Suppressor macrophage treated with lipopolysaccharide for 4 hours (primary cell): ENCODE results near the gene PAH.
A peak's percentile ranks its signal among the peaks of the same experiment; 100 is the strongest.
"Not testable (repeated sequence)": the region's sequence is repeated elsewhere in the genome, so short reads cannot be mapped to it uniquely, and the experiment has no call there.

Experiments used
- DNase-seq: peaks from one replicate; pipeline ENCODE4 v3.0.0-alpha.2; 2020

PAH gene

DNA sequence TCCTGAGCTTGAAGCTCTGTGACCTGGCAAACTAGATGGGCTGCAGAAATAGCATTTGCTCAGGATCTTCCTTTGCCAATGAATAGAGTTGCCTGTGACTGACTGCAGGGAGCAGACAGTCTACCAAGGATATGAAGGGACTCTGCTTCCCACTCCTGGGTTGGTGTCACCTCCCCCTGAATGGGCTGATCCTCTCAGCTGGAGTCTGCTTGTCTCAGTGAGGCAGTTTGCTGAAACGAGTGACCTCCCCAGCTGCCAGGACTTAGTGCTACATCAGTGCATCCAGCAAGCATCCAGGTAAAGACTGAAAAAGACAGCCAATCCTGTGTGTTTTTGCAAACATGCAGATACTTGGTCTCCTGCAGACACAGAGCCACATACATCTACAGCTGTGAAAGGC lies 28.5 kb downstream of the PAH start:
- DNase-seq = no peak

DNA sequence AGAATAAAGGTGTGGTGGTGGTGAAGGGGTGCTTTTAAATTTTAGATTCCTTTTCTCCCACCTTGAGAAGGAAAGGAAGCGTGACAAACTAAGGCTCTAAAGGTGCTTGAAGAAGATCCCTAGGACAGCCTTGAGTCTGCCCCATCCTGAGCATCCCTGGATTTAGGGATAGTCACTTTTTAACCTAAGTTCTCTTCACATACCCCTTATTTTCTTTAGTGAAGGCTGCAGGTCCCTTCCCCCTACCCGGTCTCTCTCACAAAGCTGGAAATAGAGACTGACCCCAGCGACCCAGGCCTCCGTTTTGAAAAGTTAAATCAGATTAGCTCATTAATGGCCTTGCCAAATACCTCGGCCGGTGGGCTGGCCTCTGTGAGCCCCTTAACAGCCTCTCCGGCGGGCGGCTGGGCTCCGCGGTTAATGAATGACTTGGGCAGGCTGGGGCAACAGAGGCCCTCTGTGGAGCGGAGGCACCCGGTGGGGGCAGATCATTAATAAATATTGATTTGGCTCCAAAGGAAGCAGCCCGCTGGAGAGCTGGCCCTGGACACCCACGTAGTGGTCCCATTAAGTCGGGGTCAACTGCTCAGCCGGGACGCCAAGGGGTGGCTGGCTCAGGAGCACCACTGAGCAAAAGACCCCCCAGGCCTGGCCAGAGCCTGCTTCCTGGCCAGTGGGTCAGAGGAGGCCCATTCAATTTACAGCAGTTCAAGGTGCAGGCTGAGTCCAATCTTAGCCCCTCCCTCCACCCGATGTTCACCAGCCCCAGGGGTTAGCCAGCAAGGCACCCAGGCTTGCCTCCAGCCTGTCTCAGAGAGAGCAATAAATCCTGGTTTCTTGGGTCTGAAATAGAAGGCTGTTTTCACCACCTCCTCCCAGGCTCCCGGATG lies 31.8 kb downstream of the PAH start:
- DNase-seq = no peak

DNA sequence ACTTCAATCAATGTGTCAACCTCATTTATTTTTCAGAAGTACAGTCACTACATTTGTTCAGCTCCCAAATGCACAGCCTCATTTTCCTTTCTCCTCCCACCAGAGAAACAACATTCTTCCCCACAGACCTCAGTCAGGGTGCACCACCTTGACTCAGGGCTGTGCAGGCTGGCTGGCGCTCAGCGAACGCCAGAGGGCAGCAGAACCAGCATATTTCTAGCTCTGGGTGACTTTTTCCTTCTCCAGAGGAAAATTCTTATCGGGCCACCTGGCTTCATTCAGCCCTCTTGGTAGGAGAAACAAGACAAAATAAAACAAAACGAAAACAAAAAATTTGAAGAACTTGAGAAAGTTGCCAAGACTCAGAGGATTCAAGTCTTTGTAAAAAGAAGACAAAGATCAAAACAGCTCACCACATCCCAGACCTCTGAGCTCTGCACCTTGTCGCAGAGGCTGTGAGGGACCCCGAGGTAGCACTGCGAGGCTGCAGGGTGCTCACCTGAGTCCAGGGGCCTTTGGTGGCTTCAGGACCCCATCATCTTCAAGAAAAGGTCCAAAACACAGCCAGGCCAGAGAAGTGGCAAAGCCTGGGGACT lies 33.7 kb downstream of the PAH start:
- peak; percentile 45 for DNase-seq

DNA sequence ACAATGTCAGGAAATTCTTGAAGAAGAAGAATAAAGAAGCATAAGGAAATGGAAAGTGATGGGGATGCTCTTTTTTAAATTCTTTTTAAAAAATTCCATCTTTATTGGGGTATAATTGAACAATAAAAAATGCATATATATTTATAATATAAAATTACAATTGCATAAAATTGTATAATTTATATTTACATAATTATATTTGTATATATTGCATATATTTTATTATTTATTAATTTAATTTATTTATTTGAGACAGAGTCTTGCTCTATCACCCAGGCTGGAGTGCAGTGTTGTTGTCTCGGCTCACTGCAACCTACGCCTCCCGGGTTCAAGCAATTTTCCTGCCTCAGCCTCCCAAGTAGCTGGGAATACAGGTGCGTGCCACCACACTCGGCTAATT lies 36.3 kb downstream of the PAH start:
- DNase-seq = no peak

DNA sequence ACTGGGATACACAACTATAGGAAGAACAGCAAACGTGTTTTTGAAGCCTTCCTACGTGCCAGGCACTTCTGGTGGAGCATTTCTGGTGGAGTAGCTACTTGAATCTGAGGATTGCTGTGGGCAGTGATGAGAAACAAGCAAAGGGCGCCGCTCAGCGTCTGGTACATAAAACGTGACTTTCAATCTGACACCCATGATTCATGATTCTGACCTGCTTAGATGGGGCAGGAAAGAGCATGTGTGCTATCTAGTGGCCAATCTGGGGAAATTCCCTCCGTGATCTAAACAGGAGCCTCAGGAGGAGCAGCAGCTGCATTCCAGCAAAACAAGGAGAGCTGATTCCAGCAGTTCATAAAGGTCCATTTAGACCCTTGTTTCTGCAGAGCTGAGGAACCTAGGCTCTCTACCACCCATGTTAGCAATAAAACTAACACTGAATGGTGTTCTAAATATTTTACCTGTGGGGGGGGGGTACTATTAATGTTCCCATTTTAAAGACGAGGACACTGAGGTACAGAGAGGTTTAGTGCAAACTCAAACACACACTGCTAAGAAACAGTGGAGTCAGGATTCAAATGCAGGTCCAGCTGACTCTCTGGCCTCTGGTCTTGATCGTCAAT lies 37.8 kb downstream of the PAH start:
- DNase-seq = peak; percentile 19

DNA sequence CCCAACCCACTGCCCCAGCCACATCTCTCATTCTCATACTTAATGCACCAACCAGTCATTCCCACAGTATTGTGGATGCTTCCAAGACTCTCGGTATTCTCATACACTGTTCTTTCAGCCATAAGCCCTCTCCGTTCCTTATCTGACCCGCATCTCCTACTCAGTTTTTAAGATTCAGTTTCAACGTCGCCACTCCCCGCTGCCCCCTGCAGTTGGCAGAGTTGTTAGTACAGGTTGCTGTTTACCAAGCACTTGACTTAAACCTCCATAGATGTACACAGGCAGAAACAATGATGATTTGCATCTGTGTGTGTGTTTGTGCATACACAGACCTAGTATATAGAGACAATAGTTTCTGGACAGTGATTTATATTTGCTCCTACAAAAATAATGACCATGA lies 40.2 kb downstream of the PAH start:
- no peak for DNase-seq

DNA sequence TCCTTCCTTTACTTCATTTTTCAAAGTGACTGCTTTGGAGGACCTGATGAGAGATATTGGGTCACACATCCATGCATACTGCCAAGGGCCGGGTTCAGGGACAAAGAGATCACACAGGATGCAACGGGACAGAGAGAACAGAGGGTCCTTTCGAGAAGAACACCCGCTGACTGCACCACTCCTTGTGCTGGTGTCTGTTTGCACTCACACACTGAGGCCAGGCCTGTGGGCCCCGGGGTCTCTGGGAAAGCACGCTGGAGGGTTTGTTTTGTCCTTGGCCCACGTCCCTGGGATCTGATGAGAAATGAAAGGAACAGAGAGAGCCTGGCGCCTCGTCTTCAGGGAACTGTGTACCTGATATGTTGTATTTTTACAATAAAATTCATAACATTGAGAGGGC lies 42.2 kb downstream of the PAH start:
- no peak for DNase-seq

DNA sequence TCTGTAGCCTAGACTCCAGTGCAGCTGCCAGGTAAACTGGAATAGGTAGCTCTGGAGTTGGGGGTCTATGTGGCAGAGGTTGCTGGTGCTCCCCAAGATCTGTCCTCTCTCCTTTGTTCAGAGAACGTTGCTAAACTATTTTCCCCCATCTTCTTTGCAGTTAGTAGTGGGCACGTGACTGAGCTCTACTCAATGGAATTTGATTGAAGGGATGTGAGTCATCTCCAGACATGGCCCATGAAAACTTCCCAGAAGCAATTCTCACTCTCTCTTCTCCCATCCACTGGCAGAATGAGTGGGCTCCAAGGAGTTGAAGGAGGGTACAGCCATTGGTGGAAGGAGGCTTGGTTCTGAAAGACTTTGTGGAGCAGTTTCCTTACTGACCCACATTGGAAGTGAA lies 44.0 kb downstream of the PAH start:
- no peak for DNase-seq

DNA sequence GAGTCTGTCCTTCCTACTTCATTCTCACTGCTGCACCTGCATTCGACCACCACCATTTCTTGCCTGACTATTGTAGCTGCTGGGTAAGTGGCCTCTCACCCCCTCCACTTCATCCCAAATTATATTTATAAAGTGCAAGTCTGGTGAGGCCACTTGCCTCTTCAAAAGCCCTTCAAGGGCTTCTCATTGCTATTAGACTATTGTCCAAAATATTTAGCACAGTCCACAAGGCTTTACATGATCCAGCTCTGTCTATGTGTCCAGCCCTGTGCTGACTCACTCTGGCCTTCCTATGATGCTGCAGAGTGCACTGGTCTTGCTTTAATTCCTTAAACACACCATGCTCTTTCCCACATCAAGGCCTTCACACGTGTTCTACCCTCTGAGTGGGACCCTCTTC lies 46.0 kb downstream of the PAH start:
- no peak for DNase-seq

DNA sequence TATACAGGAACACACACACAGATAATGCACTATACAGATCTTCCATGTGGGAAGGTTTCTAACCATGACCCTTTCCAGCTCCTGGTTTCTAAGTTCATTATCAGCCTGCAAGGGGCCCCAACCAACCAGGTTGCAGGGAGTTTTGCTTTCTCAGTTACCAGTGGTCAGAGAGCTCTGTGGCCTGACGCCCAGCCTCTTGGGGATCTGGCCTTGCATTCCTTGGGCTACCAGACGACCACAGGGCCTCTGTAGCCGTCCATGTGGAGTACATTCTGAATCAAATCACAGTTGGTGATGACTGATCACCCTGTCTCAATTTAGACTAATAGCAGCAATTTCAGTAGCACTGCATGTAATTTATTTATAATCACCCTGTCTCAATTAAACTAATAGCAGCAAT lies 47.5 kb downstream of the PAH start:
- no peak for DNase-seq

DNA sequence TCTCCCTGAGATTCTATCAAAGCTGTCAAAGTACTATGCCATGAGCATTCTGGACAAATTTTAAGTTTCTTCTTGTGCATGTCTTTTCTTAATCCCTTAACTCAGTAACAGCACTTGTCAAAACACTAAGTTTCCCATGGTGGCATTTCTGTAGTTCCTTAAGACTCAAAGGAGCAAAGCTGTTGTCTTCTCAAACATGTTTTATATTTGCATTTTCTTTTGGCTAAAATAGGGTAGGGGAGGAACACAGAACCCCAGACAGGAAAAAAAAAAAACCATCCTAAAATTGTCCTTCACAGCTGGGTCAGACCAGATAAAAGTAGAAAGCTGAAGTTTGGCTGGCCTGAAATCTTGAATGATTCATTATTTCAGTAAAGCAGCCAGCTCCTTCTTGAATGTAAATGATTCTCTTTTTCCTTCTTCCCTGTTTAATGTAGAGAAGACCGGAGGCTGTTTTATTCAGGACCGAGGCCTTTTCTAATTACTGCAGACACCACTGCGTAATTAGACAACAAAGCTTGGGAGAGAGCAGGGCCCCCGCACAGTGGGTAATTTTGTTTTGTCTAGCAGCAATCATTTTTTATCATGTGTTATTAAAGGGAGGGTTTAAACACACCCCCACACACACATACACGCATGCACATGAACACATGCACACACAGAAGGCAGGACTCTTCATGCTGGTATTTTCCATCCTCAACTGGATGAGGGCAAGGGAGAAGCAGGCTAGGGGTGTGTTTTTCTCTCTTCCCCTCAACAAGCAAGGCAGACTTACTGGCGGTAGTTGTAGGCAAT lies 51.0 kb downstream of the PAH start:
- no peak for DNase-seq

DNA sequence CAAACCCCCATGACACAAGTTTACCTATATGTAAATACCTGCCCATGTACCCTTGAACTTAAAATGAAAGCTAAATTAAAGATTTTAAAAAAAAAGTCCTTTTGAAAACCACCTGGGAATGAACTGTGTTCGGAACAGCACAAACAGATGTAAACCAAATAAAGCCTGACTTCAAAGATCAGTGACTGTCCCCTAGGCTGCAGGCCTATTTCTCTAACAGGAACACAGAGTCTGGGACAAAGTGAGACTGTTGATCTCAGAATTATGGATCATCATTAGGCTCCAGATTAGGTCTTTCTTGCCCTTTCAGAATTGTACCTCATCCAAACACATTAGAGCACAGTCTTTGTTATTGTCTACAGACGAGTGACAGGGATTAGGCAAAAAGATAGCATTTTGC lies 54.6 kb downstream of the PAH start:
- no peak for DNase-seq

DNA sequence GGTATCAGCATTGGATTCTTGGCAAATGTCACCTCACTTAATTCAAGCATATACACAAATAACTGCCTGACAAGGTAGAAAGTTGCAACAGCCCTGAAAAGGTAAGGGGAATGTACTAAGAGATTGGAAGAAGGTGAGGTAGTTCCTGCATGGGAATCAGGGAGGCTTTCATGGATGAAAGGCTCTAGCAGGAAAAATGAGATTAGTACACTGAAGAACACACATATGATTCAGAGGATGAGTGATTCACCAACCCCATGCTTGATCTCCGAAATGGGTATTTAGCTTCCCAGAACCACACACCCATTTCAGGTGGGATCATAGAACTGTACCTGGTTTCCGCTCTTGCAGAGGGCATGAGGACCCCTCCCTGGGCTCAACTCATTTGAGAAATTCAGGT lies 65.8 kb downstream of the PAH start:
- DNase-seq = no peak

DNA sequence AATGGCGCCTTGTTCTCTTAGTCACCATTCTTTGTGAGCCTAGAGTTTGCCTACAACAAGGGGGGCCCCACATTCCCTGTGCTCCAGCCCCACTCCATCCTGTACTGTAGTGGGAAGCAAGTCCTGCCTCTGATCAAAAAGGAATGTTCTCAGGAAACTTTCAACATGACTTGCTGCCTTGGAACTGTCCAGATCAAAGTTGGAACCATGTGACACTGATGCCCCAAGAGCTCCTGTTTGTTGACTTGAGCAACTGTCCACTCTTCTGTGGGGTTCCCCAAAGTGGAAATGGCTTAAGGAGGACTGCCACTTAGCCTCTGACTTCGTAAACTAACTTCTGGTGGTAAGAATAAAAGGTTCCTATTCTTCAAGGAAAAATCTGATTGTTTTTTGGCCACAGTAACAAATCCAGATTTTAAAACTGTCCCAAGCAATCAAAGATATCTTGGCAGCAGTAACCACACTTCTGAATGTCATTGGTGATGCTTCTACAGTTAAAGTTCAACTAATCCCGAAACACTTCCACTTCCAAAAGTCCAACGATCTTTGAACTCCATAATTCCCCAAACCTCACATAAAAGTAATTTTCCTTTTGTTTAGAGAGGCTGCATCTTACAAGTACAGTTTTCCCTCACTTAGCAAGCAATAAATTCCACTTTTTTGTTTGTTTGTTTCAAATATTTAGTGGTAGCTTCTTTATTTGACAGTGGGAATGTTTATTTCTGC lies 67.2 kb downstream of the PAH start:
- no peak for DNase-seq

DNA sequence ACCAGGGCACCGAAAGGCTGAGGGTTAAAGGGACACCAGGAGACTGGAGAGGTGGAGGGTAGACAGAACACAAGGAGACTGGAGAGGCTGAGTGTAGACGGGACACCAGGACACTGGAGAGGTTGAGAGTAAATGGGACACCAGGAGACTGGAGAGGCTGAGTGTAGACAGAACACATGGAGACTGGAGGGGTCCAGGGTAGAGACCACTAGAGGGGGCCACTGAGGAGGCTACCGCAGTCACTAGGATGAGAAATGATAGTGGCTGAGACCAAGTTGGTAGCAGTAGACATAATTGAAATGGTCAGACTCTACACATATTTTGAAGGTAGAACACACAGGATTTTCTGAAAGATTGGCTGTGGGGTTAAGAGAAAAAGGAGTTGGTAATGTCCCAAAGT lies 68.2 kb downstream of the PAH start:
- DNase-seq = no peak

DNA sequence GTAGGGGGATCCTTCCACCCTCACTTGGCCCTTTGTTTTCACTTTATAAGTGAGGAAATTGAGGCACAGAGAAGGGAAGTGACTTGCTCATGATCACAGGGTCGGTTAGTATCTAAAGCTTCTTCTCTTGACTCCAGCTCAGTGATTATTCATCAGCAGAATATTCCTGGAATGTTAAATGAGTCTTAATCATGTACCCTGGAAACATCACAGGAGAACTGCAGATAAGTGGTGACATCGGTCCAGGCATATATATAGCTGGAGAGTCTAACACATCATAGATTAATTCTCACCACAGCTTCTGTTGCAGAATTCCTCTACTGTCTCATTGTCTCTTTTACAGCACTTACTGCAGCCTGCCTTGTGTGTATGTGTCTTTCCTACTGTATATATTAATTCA lies 69.9 kb downstream of the PAH start:
- no peak for DNase-seq

DNA sequence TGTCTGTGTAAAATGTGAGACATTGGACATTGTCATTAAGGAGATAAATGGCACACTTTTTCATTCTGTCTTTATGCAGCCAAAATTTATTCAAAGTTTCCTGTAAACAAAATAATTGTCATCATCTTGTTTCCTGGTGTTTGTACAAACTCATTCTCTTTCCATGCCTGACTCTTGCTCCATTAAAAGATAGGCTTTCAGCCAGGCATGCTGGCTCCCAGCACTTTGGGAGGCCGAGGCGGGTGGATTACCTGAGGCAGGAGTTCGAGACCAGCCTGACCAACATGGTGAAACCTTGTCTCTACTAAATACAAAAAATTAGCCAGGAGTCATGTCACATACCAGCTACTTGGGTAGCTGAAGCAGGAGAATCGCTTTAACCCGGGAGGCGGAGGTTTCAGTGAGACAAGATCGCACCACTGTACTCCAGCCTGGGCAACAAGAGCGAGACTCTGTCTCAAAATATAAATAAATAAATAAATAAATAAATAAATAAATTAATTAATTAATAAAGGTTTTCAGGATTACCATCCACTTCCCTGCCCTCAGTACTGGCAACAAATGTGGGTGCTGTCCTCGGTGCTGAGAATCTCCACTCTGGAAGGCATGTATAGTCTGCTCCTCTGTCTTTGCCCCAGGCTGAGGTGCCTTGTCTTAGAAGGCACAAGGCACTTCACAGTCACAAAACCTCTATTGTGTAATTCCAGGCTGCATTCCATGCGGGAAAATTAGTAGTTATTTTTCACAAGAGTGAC lies 83.2 kb downstream of the PAH start:
- no peak for DNase-seq

DNA sequence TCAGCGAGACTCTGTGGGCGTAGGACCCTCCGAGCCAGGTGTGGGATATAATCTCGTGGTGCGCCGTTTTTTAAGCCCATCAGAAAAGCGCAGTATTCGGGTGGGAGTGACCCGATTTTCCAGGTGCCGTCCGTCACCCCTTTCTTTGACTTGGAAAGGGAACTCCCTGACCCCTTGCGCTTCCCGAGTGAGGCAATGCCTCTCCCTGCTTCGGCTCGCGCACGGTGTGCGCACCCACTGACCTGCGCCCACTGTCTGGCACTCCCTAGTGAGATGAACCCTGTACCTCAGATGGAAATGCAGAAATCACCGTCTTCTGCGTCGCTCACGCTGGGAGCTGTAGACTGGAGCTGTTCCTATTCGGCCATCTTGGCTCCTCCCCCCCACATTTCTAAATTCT lies 84.2 kb downstream of the PAH start:
- DNase-seq = not testable (repeated sequence)

DNA sequence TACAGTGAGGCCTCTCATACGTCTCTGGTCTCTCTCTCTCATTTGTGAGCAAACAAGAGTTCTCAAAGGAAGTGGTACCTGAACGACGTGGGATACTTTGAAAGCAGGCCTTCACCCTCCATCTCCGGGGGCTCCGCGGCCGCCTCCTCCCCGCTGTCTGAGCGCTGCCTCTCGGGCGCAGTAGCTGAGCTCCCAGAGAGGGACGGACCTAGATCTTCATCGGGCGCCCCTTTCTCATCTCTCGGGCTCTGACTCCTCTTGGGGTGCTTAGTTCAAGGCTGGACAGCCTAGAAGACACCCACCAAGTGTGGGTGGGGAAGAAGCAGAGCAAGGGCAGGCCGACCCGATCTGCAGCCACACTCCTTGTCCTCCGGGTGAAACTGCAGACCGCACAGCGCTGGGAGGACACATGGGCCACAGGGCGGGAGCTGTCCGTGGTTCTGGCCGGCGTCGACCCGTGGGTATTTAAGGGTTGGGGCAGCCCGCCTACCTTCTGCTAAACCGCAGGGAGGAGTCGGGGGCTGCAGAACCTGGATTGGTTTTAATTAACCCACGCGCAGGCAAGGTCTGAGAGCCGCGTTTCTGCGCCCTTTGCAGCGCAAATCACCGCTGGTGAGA lies 92.7 kb downstream of the PAH start:
- peak; percentile 1 for DNase-seq

DNA sequence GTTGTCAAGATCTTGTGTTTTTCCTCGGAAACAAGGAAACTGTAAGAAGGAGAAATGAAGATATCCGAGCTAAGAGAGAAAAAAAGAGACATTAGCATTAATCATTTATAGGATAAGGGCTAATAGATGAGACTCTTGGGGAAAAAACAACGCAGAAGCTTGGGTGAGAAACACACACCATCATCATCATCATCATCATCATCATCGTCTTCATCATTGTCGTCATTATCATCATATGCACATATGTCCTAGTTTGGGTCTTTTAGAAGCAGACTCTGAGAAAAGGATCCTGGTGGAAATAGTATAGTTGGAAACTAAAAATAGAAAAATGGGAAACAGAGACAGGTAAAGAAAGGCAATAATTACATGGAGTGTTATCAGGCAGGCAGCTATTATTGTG lies 95.9 kb downstream of the PAH start:
- no peak for DNase-seq

DNA sequence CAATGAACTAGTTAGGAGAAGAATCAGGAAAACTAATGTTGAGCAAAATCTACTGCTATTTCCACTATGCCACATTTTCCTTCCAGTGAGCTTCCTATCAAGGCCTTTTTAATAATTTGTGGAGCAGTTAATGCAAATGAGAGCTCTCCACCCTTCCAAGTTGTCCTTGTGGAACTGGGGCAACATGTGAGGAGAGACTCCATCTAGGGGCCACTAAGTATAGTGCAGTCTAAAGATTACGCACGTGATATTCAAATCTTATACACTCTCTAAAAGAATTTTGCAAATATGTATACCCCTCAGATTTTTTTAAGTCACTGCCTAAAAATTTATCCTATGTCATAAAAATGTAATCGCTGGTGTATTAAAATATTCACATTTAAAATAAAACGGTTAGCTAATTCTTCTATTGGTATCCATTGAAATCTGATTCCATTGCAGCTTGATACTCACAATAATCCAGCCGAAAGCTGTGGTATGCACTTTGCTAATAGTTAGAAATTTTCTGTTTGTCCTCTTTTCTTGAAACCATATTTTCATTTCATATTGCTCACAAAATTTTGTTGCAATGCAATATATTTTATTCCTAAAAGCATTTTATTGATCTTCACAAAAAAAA lies 100.1 kb downstream of the PAH start:
- peak; percentile 33 for DNase-seq
